Loucy (cell line): ENCODE results near the gene ADAM20.

Experiments used
- EZH2phosphoT487 ChIP-seq: fragments of 200-600 bp; IDR thresholded peaks from 2 replicates; pipeline ENCODE4 v1.6.1; 2018; ENCODE audit warnings: antibody characterized with exemption, mild to moderate bottlenecking, moderate library complexity, borderline replicate concordance
- TF ChIP-seq, protein P1 (sequence below): fragments of 200-600 bp; sonication (generic); conservative IDR thresholded peaks from 2 replicates; pipeline ENCODE4 v1.5.1; 2014; ENCODE audit warnings: mild to moderate bottlenecking, antibody characterized with exemption, low read length

DNA sequence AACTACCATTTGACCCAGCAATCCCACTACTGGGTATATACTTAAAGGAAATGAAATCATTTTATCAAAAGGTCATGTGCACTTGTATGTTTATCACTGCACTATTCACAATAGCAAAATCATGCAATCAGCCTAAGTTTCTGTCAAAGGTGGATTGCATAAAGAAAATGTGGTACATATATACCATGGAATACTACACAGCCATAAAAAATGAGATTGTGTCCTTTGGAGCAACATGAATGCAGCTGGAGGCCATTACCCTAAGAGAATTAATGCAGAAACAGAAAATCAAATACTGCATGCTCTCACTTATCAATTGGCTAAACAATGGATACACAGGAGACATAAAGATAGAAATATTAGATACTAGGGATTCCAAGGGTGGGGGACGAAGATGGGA lies 38.2 kb upstream of the ADAM20 start:
- TF ChIP-seq, protein P1, sequence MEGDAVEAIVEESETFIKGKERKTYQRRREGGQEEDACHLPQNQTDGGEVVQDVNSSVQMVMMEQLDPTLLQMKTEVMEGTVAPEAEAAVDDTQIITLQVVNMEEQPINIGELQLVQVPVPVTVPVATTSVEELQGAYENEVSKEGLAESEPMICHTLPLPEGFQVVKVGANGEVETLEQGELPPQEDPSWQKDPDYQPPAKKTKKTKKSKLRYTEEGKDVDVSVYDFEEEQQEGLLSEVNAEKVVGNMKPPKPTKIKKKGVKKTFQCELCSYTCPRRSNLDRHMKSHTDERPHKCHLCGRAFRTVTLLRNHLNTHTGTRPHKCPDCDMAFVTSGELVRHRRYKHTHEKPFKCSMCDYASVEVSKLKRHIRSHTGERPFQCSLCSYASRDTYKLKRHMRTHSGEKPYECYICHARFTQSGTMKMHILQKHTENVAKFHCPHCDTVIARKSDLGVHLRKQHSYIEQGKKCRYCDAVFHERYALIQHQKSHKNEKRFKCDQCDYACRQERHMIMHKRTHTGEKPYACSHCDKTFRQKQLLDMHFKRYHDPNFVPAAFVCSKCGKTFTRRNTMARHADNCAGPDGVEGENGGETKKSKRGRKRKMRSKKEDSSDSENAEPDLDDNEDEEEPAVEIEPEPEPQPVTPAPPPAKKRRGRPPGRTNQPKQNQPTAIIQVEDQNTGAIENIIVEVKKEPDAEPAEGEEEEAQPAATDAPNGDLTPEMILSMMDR, result no peak
- no peak for TF ChIP-seq EZH2phosphoT487
